ENCODE measurements around the gene AKR7A2. TPM values are rescaled to one million over a fixed set of nuclear protein-coding genes. Genes with fewer than 3 reads are reported as not detected.

Gene AKR7A2
- total and polyA plus RNA-seq, 3 donors from 2014 or later = 73.0 to 141 (median 83.3) TPM

GRCh38 chr1:19353596-19353995, 41.7 kb upstream of the AKR7A2 start:
- no peaks in the 10 kb centered on the region for H3K27me3 ChIP-seq
- no peaks in the 10 kb centered on the region for H3K9me3 ChIP-seq
- H3K4me3 ChIP-seq = no peak overlapping the region
- H3K4me1 ChIP-seq = peaks cover 5% of the 10 kb centered on the region
- intact Hi-C loops (cut with DNase I; ENCODE audit: low total_unique reads) = no loop called here
- WGBS, 2 donors = 78 to 80% methylated on average over 3 to 8 of the region's 8 CpGs
- H3K27ac ChIP-seq = no peak overlapping the region
- TF ChIP-seq CTCF (IDR thresholded peaks at IDR 0.05) (no peak), POLR2A (IDR thresholded peaks at IDR 0.05) (no peak)
- no peak for DNase-seq
- no peaks in the 10 kb centered on the region for H3K36me3 ChIP-seq (ENCODE audit: low read depth, missing control alignments)

GRCh38 chr1:19352839-19353238, 40.9 kb upstream of the AKR7A2 start:
- H3K27me3 ChIP-seq = no peaks in the 10 kb centered on the region
- intact Hi-C loops (cut with DNase I; ENCODE audit: low total_unique reads) = no loop called here
- no peaks in the 10 kb centered on the region for H3K9me3 ChIP-seq
- H3K4me1 ChIP-seq = peaks cover 5% of the 10 kb centered on the region
- 85 to 90% methylated on average over 4 to 14 of the region's 14 CpGs for WGBS, 2 donors
- H3K36me3 ChIP-seq (ENCODE audit: low read depth, missing control alignments) = no peaks in the 10 kb centered on the region
- DNase-seq = no peak
- H3K27ac ChIP-seq = peak overlapping the region in 1 of 2 donors; percentile 45
- H3K4me3 ChIP-seq = no peak overlapping the region
- TF ChIP-seq CTCF (IDR thresholded peaks at IDR 0.05) (no peak), POLR2A (IDR thresholded peaks at IDR 0.05) (no peak)

- Histone ChIP-seq H3K36me3 (ENCODE audit: low read depth, missing control alignments) (no peaks in the 10 kb centered on the region), H3K4me3 (no peak overlapping the region), H3K27ac (peak overlapping the region in 1 of 2 donors; percentile 63), H3K27me3 (no peaks in the 10 kb centered on the region), H3K4me1 (peaks cover 10% of the 10 kb centered on the region), H3K9me3 (no peaks in the 10 kb centered on the region)
- DNase-seq = peak; percentile 77
- intact Hi-C loops (cut with DNase I; ENCODE audit: low total_unique reads) = no loop called here
- TF ChIP-seq POLR2A (IDR thresholded peaks at IDR 0.05) (no peak), CTCF (IDR thresholded peaks at IDR 0.05) (no peak)
- WGBS, 2 donors = 49 to 65% methylated on average over 4 to 10 of the region's 10 CpGs
Measured at GRCh38 chr1:19351873-19352272, 39.9 kb upstream of the AKR7A2 start.

GRCh38 chr1:19350566-19350965, 38.6 kb upstream of the AKR7A2 start:
- no peaks in the 10 kb centered on the region for H3K9me3 ChIP-seq
- H3K4me3 ChIP-seq = no peak overlapping the region
- DNase-seq = no peak
- TF ChIP-seq POLR2A (IDR thresholded peaks at IDR 0.05) (no peak), CTCF (IDR thresholded peaks at IDR 0.05) (no peak)
- WGBS, 2 donors = 91 to 92% methylated on average over 5 of the region's 5 CpGs
- no peak overlapping the region for H3K27ac ChIP-seq
- peaks cover 10% of the 10 kb centered on the region for H3K4me1 ChIP-seq
- intact Hi-C loops (cut with DNase I; ENCODE audit: low total_unique reads) = no loop called here
- no peaks in the 10 kb centered on the region for H3K27me3 ChIP-seq
- H3K36me3 ChIP-seq (ENCODE audit: low read depth, missing control alignments) = no peaks in the 10 kb centered on the region

- Histone ChIP-seq H3K4me3 (no peak overlapping the region), H3K4me1 (peaks cover 10% of the 10 kb centered on the region), H3K9me3 (no peaks in the 10 kb centered on the region), H3K36me3 (ENCODE audit: low read depth, missing control alignments) (no peaks in the 10 kb centered on the region), H3K27me3 (no peaks in the 10 kb centered on the region), H3K27ac (no peak overlapping the region)
- no peak for DNase-seq
- 92 to 98% methylated on average over 8 to 17 of the region's 17 CpGs for WGBS, 2 donors
- intact Hi-C loops (cut with DNase I; ENCODE audit: low total_unique reads) = no loop called here
- no peak for TF ChIP-seq POLR2A (IDR thresholded peaks at IDR 0.05)
Measured at GRCh38 chr1:19349999-19350398, 38.1 kb upstream of the AKR7A2 start.

Measured in testis (tissue), 3 donors.